ENCODE data around the gene CCSER2.

The CCSER2 gene

DNA sequence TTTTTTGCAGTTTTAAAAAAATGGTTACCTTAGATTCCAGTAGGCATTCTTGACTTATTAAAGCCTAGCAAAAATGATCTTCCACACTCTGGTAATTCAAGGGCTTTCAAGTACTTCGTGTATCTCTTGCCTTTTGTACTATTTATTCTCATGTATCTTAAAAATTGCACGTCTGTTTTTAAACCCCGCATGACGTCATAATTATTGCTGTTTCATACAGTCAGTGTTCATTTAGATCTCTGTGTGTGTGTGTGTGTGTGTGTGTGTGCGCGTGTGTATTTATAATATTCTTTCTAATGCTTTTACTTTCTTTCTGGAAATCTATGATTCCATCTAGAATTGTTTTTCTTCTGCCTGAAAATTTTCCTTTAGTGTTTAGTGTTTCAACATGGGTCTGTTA, 234.2 kb downstream of the CCSER2 start:
- FAIRE-seq, result no peak

- FAIRE-seq, result no peak
Observed at GRCh38 chr10:84563355-84563754, 235.0 kb downstream of the CCSER2 start.

- no peak for FAIRE-seq
Observed at GRCh38 chr10:84563868-84564267, 235.5 kb downstream of the CCSER2 start.

DNA sequence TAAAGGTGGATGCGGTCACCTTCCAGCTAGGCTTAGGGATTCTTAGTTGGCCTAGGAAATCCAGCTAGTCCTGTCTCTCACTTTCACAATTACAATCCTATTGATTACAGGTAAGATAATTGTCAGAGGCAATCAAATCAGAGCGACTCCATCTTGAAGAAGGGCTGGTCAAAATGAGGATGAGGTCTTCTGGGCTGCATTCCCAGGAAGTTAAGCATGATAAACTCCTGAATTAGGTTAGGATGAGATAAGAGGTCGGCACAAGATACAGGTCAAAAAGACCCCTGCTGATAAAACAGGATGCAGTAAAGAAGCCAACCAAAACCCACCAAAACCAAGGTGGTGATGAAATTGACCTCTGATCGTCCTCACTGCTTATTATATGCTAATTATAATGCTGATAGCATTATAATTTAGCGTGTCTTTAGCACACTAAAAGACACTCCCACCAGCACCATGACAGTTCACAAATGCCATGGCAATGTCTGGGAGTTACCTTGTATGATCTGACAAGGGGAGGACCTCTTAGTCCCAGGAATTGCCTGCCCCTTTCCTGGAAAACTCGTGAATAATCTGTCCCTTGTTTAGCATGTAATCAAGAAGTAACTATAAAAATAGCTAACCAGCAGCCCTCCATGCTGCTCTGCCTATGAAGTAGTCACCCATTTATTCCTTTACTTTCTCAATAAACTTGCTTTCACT, 237.6 kb downstream of the CCSER2 start:
- no peak for FAIRE-seq

DNA sequence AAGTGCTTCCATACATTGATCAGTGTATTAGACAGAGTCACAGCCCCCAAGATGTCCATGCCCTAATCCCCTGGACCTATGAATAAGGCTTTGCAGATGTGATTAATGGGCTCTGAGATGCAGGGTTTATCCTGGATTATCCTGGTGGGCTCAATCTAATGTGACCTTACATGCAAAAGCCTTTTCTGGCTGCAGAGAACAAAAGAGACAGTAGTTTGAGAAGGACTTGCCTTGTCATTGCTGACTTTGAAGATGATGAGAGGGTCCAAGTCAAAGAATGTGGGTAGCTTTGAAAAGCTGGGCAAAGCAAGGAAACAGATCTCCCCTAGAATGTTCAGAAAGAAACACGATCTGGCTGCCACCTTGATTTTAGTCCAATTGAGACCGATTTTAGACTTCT, 238.7 kb downstream of the CCSER2 start:
- FAIRE-seq, result no peak
